GM12865 (cell line): ENCODE results near the gene DACT2.

ENCODE experiments used
- DNase-seq: peaks from one replicate; pipeline ENCODE4 v3.0.0; 2010; ENCODE audit warnings: low read depth
- H3K4me3 ChIP-seq: 2 replicates; pipeline ENCODE4 v1.5.1; 2011; ENCODE audit warnings: mild to moderate bottlenecking, low read depth, low read length, control low read depth
- TF ChIP-seq, protein P1 (sequence below): IDR thresholded peaks from 2 replicates; pipeline ENCODE4 v1.5.1; 2011; ENCODE audit warnings: low read length, control low read depth, low read depth, inconsistent platforms; ENCODE audit not compliant: insufficient read depth; ENCODE audit errors: missing control alignments

DACT2 gene

DNA sequence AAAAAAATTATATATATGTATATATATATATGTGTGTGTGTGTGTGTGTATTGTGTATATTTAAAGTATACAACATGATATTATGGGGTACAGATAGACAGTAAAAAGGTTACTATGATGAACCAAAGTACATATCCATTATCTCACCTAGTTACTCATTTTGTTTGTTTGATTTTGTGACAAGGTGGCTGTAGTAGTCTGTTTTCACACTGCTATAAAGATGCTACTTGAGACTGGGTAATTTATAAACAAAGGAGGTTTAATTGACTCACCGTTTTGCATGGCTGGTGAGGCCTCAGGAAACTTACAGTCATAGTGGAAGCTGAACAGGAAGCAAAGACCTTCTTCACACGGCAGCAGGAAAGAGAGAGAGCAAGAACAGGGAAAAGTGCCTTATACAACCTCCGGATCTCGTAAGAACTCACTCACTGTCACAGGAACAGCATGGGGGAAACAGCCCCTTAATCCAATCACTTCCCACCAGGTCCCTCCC is 30.2 kb upstream of the DACT2 start:
- no peak for DNase-seq
- TF ChIP-seq, protein P1, sequence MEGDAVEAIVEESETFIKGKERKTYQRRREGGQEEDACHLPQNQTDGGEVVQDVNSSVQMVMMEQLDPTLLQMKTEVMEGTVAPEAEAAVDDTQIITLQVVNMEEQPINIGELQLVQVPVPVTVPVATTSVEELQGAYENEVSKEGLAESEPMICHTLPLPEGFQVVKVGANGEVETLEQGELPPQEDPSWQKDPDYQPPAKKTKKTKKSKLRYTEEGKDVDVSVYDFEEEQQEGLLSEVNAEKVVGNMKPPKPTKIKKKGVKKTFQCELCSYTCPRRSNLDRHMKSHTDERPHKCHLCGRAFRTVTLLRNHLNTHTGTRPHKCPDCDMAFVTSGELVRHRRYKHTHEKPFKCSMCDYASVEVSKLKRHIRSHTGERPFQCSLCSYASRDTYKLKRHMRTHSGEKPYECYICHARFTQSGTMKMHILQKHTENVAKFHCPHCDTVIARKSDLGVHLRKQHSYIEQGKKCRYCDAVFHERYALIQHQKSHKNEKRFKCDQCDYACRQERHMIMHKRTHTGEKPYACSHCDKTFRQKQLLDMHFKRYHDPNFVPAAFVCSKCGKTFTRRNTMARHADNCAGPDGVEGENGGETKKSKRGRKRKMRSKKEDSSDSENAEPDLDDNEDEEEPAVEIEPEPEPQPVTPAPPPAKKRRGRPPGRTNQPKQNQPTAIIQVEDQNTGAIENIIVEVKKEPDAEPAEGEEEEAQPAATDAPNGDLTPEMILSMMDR, result no peak
- H3K4me3 ChIP-seq, result no peak overlapping the region

DNA sequence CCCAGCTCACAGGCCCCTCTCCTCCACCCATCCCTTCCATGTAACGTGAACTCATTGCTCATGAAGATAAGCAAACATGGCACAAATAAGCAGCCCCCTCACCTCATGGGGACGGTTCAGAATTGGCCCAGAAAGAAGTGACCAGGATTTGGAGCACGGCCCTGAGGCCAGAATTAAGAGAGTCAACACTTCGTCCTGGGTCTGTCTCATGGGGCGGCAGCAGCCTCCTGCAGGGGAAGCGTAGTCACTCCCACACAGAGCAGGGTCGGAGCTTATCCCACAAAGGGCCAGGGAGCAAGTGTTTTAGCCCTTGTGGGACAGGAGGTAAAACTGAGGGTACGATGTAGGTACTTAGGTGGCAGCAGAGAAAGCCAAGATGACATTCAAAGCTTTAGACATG is 28.6 kb upstream of the DACT2 start:
- TF ChIP-seq, protein P1, result no peak
- no peak overlapping the region for H3K4me3 ChIP-seq
- no peak for DNase-seq

- TF ChIP-seq, protein P1, result no peak
- DNase-seq, result no peak
- no peak overlapping the region for H3K4me3 ChIP-seq
Measured at GRCh38 chr6:168347615-168348014, 28.0 kb upstream of the DACT2 start.

- DNase-seq, result no peak
- H3K4me3 ChIP-seq, result no peak overlapping the region
- TF ChIP-seq, protein P1, result no peak
Measured at GRCh38 chr6:168347053-168347452, 27.5 kb upstream of the DACT2 start.

- H3K4me3 ChIP-seq, result no peak overlapping the region
- no peak for DNase-seq
- TF ChIP-seq, protein P1, result no peak
Measured at GRCh38 chr6:168345896-168346754, 26.5 kb upstream of the DACT2 start.

- H3K4me3 ChIP-seq, result no peak overlapping the region
- TF ChIP-seq, protein P1, result no peak
- DNase-seq, result no peak
Measured at GRCh38 chr6:168345266-168345665, 25.7 kb upstream of the DACT2 start.
